ENCODE measurements around the gene UFSP2. TPM values are rescaled to one million over a fixed set of nuclear protein-coding genes. Genes with fewer than 3 reads are reported as not detected.
A peak's percentile ranks its signal among the peaks of the same experiment; 100 is the strongest.

Gene UFSP2
- total and polyA plus RNA-seq, 2 of the 4 experiments (the other 2 are of a cell fraction) = 21.8 to 43.7 TPM

GRCh38 chr4:185381288-185382196, 44.2 kb downstream of the UFSP2 start:
- DNase-seq (peak; percentile 24), ATAC-seq (ENCODE audit: low read depth) (no peak)
- Histone ChIP-seq H3K4me3 (ENCODE audit: insufficient read depth, low read depth, low read length) (no peak overlapping the region), H2AK5ac (ENCODE audit: low read depth, low read length) (no peak overlapping the region), H3K4ac (ENCODE audit: low read depth, low read length) (no peak overlapping the region), H3K36me3 (ENCODE audit: control insufficient read depth, insufficient read depth, low read length) (peaks cover 5% of the 10 kb centered on the region), H2BK120ac (ENCODE audit: low read depth, low read length) (no peak overlapping the region), H3K4me1 (ENCODE audit: control insufficient read depth, insufficient read depth, low read length) (no peaks in the 10 kb centered on the region), H3K4me2 (ENCODE audit: low read depth, low read length) (no peak overlapping the region), H2AK9ac (replicated peaks; ENCODE audit: low read depth, low read length, poor library complexity) (no peak overlapping the region), H3K27ac (ENCODE audit: insufficient read depth, low read length) (no peak overlapping the region), H3K14ac (replicated peaks; ENCODE audit: low read depth, low read length) (no peak overlapping the region), H2BK5ac (ENCODE audit: low read depth, low read length, poor library complexity, severe bottlenecking) (no peak overlapping the region), H2AFZ (replicated peaks; ENCODE audit: low read length, poor library complexity) (no peak overlapping the region), H4K91ac (ENCODE audit: insufficient read depth, low read depth, low read length) (no peak overlapping the region), H2BK20ac (ENCODE audit: low read depth, low read length) (no peak overlapping the region), H3K9me3 (ENCODE audit: control insufficient read depth, insufficient read depth, low read length) (peaks cover 5% of the 10 kb centered on the region), H3K9ac (ENCODE audit: low read depth, low read length) (no peak overlapping the region), H3K9me1 (ENCODE audit: insufficient read depth, low read length) (no peaks in the 10 kb centered on the region), H4K5ac (ENCODE audit: low read depth, low read length) (no peak overlapping the region), H4K8ac (ENCODE audit: low read depth in 2 of 2, low read length in 2 of 2) (no peak overlapping the region), H3K18ac (ENCODE audit: low read depth, low read length) (no peak overlapping the region), H3K56ac (ENCODE audit: extremely low read depth, insufficient read depth, low read length) (no peak overlapping the region), H3K23ac (ENCODE audit: low read depth, low read length) (no peak overlapping the region), H4K20me1 (ENCODE audit: insufficient read depth, low read length) (no peaks in the 10 kb centered on the region), H3K27me3 (ENCODE audit: control insufficient read depth, insufficient read depth, low read length) (no peaks in the 10 kb centered on the region), H3K79me1 (ENCODE audit: low read depth in 1 of 2, low read length in 2 of 2) (no peaks in the 10 kb centered on the region), H2BK15ac (ENCODE audit: low read depth, low read length) (no peak overlapping the region)
- BruUV-seq (replicated peaks) = no TSS peak
- POLR2A ChIA-PET (ENCODE audit: unreplicated experiment) = no interaction called here
- in situ Hi-C loops (cut with MboI; ENCODE audit: low sequenced_read_pairs) (no loop called here), dilution Hi-C loops (cut with HindIII; ENCODE audit: low sequenced_read_pairs, unreplicated experiment) (no loop called here), intact Hi-C loops (cut with micrococcal nuclease) (no loop called here)
- no CpG with 5 or more reads among the region's 4 CpGs for WGBS, 2 experiments (ENCODE audit: extremely low coverage in 2 of 2, insufficient read length in 1 of 2)
- CTCF ChIA-PET = interaction anchor here (0.6 kb wide), 1 partner anchor 1675 kb away, joined by 3 read pairs; no protein-coding TSS in a partner anchor
- TF ChIP-seq MAFK (IDR thresholded peaks at IDR 0.05; ENCODE audit: low read depth, low read length) = 0 out of 2 replicates have a peak, but pooled peaks have one; percentile 21
- TF ChIP-seq CEBPB (IDR thresholded peaks at IDR 0.05; ENCODE audit: low read depth, low read length) = peak; percentile 76
- TF ChIP-seq RFX5 (IDR thresholded peaks at IDR 0.05; ENCODE audit: low read depth, low read length) = no peak

Data from IMR-90 (cell line).